Vagina (tissue), 2 donors: ENCODE data around the gene PFKL. TPM values are rescaled to one million over a fixed set of nuclear protein-coding genes. Genes with fewer than 3 reads are reported as not detected.

Source experiments
- DNase-seq, 2 donors: peaks; one replicate each; pipeline ENCODE4 v3.0.0-alpha.2; 2017; ENCODE audit errors: extremely low spot score in 2 of 2
- H3K27ac ChIP-seq: fragments of 200-600 bp; sonication (generic); one replicate; pipeline ENCODE4 v1.5.1; 2019
- H3K27me3 ChIP-seq: fragments of 200-600 bp; sonication (generic); one replicate; pipeline ENCODE4 v1.5.1; 2019
- H3K36me3 ChIP-seq, 2 donors: fragments of 200-600 bp; sonication (generic); one replicate each; pipeline ENCODE4 v1.5.1; 2017 to 2019
- H3K4me1 ChIP-seq: fragments of 200-600 bp; sonication (generic); one replicate; pipeline ENCODE4 v1.5.1; 2019
- H3K4me3 ChIP-seq, 2 donors: fragments of 200-600 bp; sonication (generic); 1 replicate in 1 of 2; 2 replicates in 1 of 2; pipeline ENCODE4 v1.5.1; 2016 to 2019
- H3K9me3 ChIP-seq: fragments of 200-600 bp; sonication (generic); one replicate; pipeline ENCODE4 v1.5.1; 2019
- POLR2A ChIP-seq, 2 donors: fragments of 450-650 bp; IDR thresholded peaks; one replicate each; pipeline ENCODE4 v1.6.1; 2017; ENCODE audit warnings: antibody characterized with exemption in 2 of 2, mild to moderate bottlenecking in 2 of 2, moderate library complexity in 2 of 2
- POLR2AphosphoS5 ChIP-seq, 2 donors: sonication (generic); formaldehyde crosslinking; IDR thresholded peaks; one replicate each; pipeline ENCODE4 v1.9.0; 2017; ENCODE audit warnings: antibody characterized with exemption in 2 of 2, mild to moderate bottlenecking in 2 of 2, low read depth in 1 of 2; ENCODE audit not compliant: insufficient read depth in 1 of 2
- intact Hi-C: fragments of 100-400 bp; cut with DNase I; formaldehyde crosslinking; loops from one replicate; pipeline ENCODE4 v1.15.1; 2023
- total RNA-seq: library from RNA; depleted of rRNA; stranded (reverse); fragments of >200 nt; gene quantifications from one replicate; pipeline ENCODE4 v1.2.3, GENCODE V29; 2016
- TF ChIP-seq, protein P1 (sequence below), 3 experiments: fragments of 450-650 bp in 2 of 3; fragments of 200-600 bp in 1 of 3; sonication (generic) in 1 of 3; IDR thresholded peaks; one replicate each; pipeline ENCODE4 v1.5.1; 2017 to 2019; ENCODE audit warnings: antibody characterized with exemption in 3 of 3, mild to moderate bottlenecking in 2 of 3, moderate library complexity in 2 of 3

PFKL gene
- total RNA-seq, result 79.1 TPM

DNA sequence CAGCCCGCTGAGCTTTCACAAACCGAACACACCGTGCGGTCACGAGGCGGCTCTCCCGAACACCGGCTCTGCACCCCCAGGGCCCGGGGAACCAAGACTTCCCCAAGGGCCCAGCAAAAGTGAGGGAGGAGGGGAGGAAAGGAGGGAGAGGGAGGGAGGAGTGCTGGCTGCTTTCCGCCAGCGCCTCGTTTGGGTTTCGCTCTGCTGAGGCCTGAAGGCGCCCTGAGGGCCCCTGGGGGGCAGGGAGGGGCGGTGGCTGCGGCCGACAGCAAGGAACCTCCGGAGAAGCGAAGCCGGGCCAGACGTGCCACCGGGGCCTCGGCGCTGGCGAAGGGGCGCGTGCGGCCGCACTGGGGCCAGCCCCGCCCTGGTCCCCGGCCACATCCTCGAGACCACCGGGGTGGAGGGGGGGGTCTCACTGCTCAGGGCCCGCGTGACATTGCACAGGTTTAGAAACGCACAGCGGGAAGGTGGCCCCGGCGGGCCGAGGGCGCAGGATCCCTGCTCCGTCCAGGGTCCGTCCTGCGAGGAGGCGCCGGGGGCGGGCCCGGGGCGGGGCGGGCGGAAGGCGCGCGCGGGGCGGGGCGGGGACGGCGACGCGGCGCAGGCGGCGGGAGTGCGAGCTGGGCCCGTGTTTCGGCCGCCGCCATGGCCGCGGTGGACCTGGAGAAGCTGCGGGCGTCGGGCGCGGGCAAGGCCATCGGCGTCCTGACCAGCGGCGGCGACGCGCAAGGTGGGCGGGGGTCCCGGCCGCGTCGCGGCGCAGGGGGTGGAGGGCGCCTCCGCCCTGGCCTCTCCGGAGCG, at the start of gene PFKL:
PFKL (plus strand) TSS at position 596 of the 804 bp plus-strand sequence; CDS start at position 649, 53 bp downstream.
- TF ChIP-seq POLR2AphosphoS5 (IDR thresholded peaks at IDR 0.05; ENCODE audit: insufficient read depth in 1 of 2, low read depth in 1 of 2) (peak in 1 of 2 donors; percentile 73), POLR2A (IDR thresholded peaks at IDR 0.05) (peak in 1 of 2 donors; percentile 1)
- TF ChIP-seq, protein P1, sequence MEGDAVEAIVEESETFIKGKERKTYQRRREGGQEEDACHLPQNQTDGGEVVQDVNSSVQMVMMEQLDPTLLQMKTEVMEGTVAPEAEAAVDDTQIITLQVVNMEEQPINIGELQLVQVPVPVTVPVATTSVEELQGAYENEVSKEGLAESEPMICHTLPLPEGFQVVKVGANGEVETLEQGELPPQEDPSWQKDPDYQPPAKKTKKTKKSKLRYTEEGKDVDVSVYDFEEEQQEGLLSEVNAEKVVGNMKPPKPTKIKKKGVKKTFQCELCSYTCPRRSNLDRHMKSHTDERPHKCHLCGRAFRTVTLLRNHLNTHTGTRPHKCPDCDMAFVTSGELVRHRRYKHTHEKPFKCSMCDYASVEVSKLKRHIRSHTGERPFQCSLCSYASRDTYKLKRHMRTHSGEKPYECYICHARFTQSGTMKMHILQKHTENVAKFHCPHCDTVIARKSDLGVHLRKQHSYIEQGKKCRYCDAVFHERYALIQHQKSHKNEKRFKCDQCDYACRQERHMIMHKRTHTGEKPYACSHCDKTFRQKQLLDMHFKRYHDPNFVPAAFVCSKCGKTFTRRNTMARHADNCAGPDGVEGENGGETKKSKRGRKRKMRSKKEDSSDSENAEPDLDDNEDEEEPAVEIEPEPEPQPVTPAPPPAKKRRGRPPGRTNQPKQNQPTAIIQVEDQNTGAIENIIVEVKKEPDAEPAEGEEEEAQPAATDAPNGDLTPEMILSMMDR (IDR thresholded peaks at IDR 0.05), result no peak
- intact Hi-C loops, result no loop called here

DNA sequence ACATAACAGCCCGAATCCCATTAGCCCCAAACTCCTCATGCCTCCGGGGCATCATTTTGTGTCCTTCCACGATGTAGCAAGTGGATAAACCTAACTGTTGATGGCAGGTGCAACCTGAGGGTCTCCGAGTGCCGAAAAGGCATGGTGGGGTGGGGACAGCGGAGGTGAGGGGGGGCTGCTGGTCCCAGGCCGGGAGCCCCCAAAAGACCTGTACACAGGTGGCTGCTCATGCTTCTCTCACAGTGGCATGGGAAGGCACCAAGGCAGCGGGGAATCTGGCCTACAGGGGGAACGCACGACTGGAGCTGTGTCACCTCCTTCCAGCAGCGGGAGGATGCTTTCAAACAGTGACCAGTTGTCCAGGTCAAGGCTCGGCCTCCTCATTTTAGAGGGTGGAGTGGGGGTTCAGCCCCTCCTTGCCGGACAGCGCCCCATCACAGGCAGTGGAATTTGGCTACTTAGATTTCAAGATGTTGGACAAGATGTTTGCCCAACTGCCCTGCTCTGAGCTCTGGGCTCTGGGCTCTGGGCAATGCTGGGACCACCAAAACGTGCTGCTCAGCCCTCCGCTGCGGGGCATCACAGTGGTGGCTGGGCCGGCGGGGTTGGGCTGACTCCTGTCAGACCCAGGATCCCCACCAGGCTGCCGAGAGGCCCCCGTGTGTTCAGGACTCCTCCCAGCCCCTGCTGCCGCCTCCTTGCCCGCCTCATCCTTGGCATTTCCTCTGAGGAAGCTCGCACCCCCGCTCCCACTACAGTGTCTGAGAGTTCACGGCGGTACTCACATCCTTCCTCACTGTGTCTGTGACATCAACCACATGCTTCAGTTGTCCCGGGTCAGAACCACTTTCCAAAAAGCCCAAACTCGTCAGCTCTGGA, 45.8 kb upstream of the PFKL start:
- no peak for DNase-seq
- no peak overlapping the region for H3K27ac ChIP-seq
- H3K4me3 ChIP-seq, result no peak overlapping the region
- H3K4me1 ChIP-seq, result no peaks in the 10 kb centered on the region
- H3K9me3 ChIP-seq, result no peaks in the 10 kb centered on the region
- intact Hi-C loops, result no loop called here
- H3K36me3 ChIP-seq, result no peaks in the 10 kb centered on the region
- no peaks in the 10 kb centered on the region for H3K27me3 ChIP-seq
- TF ChIP-seq, protein P1 (IDR thresholded peaks at IDR 0.05), result no peak
- TF ChIP-seq POLR2A (IDR thresholded peaks at IDR 0.05) (no peak), POLR2AphosphoS5 (IDR thresholded peaks at IDR 0.05; ENCODE audit: insufficient read depth in 1 of 2, low read depth in 1 of 2) (no peak)

More for the DNA sequence above, at the start of gene PFKL:
- Histone ChIP-seq H3K4me3 (peak within 1 kb of the TSS; percentile 79 to 99), H3K4me1 (peaks cover 77% of the 10 kb centered on the region), H3K9me3 (no peaks in the 10 kb centered on the region), H3K27me3 (no peaks in the 10 kb centered on the region), H3K36me3 (no peaks in the 10 kb centered on the region), H3K27ac (peak within 1 kb of the TSS; percentile 92)
- no peak for DNase-seq

DNA sequence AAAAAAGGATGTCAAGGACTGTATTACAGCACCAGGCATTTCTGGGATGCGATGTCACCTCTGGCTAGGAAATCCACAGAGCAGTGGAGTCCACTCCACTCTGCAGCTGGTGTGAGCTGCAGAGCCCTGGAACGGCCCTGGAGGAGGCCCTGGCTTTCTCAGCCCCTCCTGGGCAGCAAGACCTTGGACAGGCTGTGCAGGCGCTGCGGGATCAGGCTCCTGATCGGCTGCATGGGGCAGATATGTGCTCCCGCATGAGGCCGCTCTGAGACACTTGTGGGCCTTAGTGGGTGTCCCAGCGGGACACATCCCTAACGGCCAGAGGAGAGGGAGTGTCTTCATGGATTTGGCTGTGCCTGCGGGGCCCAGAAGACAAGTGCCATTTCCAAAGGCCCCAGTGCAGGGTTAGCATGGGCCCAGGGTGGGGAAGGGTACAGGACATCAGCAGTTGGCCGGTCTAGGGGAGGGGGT, 44.3 kb upstream of the PFKL start:
- Histone ChIP-seq H3K27ac (no peak overlapping the region), H3K27me3 (no peaks in the 10 kb centered on the region), H3K36me3 (no peaks in the 10 kb centered on the region), H3K9me3 (no peaks in the 10 kb centered on the region), H3K4me1 (no peaks in the 10 kb centered on the region), H3K4me3 (no peak overlapping the region)
- TF ChIP-seq POLR2AphosphoS5 (IDR thresholded peaks at IDR 0.05; ENCODE audit: insufficient read depth in 1 of 2, low read depth in 1 of 2), result no peak
- intact Hi-C loops, result no loop called here
- DNase-seq, result no peak

DNA sequence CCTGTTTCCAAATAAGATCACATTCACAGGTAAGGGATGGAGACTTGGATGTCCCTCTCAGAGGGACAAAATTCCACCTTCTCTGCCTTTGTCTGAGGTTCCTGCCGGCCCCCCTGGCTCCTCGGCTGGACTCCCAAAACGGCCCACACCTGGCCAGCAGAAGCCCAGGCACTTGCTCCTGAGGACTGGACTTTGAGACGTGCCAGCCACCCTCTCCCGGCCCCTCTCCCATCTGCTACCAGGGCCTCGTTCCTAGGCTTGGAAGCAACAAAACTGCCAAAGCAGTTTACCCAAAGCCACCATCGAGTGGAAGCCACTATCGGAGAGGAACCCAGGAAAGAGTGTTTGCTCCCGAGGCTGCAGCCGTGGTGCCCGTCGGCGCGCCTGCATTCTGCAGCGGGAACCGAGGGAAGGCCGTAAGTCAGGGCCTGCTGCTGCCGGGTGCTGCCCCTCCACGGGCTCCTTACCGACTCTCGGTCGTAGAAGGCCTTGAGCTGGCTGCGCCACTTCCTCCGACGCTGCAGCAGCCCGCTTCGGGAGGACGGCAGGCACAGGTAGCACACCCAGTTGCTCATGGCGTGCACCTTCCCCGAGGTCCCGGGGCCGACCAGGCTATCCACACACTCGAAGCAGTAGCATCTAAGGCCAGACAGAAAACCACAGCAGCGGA, 41.7 kb upstream of the PFKL start:
- intact Hi-C loops, result no loop called here
- Histone ChIP-seq H3K4me3 (no peak overlapping the region), H3K27me3 (no peaks in the 10 kb centered on the region), H3K27ac (no peak overlapping the region), H3K36me3 (no peaks in the 10 kb centered on the region), H3K9me3 (no peaks in the 10 kb centered on the region), H3K4me1 (no peaks in the 10 kb centered on the region)
- TF ChIP-seq POLR2AphosphoS5 (IDR thresholded peaks at IDR 0.05; ENCODE audit: insufficient read depth in 1 of 2, low read depth in 1 of 2) (no peak), POLR2A (IDR thresholded peaks at IDR 0.05) (no peak)
- TF ChIP-seq, protein P1 (IDR thresholded peaks at IDR 0.05), result no peak
- DNase-seq, result no peak

DNA sequence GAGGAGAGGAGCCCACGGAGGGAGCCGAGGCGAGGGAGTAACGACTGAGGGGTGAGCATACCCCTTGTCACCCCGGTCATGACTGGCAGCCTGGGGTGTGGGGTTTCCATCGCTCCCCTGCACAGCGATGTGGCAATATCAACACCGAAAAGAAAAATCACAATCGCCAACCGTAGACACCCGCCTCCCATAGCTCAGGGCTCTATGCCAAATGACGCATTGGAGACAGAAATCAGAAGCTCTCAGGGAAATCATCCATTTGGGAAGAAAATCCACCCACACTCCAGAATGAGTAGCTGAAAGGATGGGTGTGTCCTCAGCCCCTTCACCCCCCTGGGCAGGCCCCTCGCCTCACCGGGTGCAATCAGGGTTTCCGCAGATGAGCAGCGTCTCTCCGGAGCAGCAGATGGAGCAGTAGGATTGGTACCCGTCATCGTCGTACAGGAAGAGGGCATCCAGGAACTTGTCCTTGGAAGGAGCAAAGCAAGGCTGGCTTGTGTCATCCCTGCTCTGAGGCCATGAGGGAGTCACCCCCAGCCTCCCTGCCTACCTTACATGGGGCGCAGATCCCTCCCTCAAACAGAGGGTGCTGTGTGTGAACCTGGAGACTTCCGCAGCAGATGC, 40.7 kb upstream of the PFKL start:
- no peaks in the 10 kb centered on the region for H3K36me3 ChIP-seq
- DNase-seq, result no peak
- H3K27ac ChIP-seq, result no peak overlapping the region
- H3K4me1 ChIP-seq, result no peaks in the 10 kb centered on the region
- H3K9me3 ChIP-seq, result no peaks in the 10 kb centered on the region
- no peak overlapping the region for H3K4me3 ChIP-seq
- TF ChIP-seq POLR2AphosphoS5 (IDR thresholded peaks at IDR 0.05; ENCODE audit: insufficient read depth in 1 of 2, low read depth in 1 of 2) (no peak), POLR2A (IDR thresholded peaks at IDR 0.05) (no peak)
- TF ChIP-seq, protein P1 (IDR thresholded peaks at IDR 0.05), result no peak
- intact Hi-C loops, result no loop called here
- H3K27me3 ChIP-seq, result no peaks in the 10 kb centered on the region
